Trophoblast cell (in vitro differentiated cells and primary cell): ENCODE results near the gene IGF2R.

Experiments used
- DNase-seq, 2 donors: peaks; one replicate each; pipeline ENCODE4 v3.0.0-alpha.2; 2016
- H2AFZ ChIP-seq: 2 replicates; pipeline ENCODE4 v1.6.1; 2013; ENCODE audit warnings: low read length, moderate library complexity, mild to moderate bottlenecking; ENCODE audit not compliant: insufficient read depth, poor library complexity
- H2AK5ac ChIP-seq: 2 replicates; pipeline ENCODE4 v1.6.1; 2013; ENCODE audit warnings: mild to moderate bottlenecking, low read length
- H2BK120ac ChIP-seq: 2 replicates; pipeline ENCODE4 v1.6.1; 2013; ENCODE audit warnings: low read length, mild to moderate bottlenecking, moderate library complexity; ENCODE audit not compliant: insufficient read depth, poor library complexity
- H2BK12ac ChIP-seq: 2 replicates; pipeline ENCODE4 v1.6.1; 2013; ENCODE audit warnings: mild to moderate bottlenecking, low read length, moderate library complexity
- H2BK5ac ChIP-seq: 2 replicates; pipeline ENCODE4 v1.6.1; 2013; ENCODE audit warnings: low read length, low read depth, moderate library complexity, mild to moderate bottlenecking; ENCODE audit not compliant: poor library complexity
- H3K14ac ChIP-seq: 2 replicates; pipeline ENCODE4 v1.6.1; 2013; ENCODE audit warnings: mild to moderate bottlenecking, low read length
- H3K18ac ChIP-seq: 2 replicates; pipeline ENCODE4 v1.6.1; 2013; ENCODE audit warnings: mild to moderate bottlenecking, low read length
- H3K23ac ChIP-seq: 2 replicates; pipeline ENCODE4 v1.6.1; 2013; ENCODE audit warnings: low read length
- H3K27ac ChIP-seq: 2 replicates; pipeline ENCODE4 v1.5.1; 2013; ENCODE audit warnings: low read depth, mild to moderate bottlenecking, inconsistent platforms, low read length, moderate library complexity
- H3K27me3 ChIP-seq: 2 replicates; pipeline ENCODE4 v1.6.1; 2013; ENCODE audit warnings: inconsistent platforms, mild to moderate bottlenecking, low read length, moderate library complexity; ENCODE audit not compliant: insufficient read depth
- H3K36me3 ChIP-seq, 2 experiments: 1 replicate in 1 of 2; 2 replicates in 1 of 2; pipeline ENCODE4 v1.6.1; 2013; ENCODE audit warnings: low read length in 2 of 2, mild to moderate bottlenecking in 2 of 2, moderate library complexity in 1 of 2; ENCODE audit not compliant: insufficient read depth in 2 of 2, control insufficient read depth in 1 of 2
- H3K4ac ChIP-seq: 2 replicates; pipeline ENCODE4 v1.6.1; 2013; ENCODE audit warnings: low read depth, mild to moderate bottlenecking, low read length, moderate library complexity
- H3K4me1 ChIP-seq, 2 experiments: 1 replicate in 1 of 2; 2 replicates in 1 of 2; pipeline ENCODE4 v1.6.1; 2013; ENCODE audit warnings: low read length in 2 of 2, mild to moderate bottlenecking in 2 of 2, moderate library complexity in 1 of 2; ENCODE audit not compliant: insufficient read depth in 2 of 2, control insufficient read depth in 1 of 2
- H3K4me2 ChIP-seq: 2 replicates; pipeline ENCODE4 v1.6.1; 2013; ENCODE audit warnings: inconsistent platforms, mild to moderate bottlenecking, low read length, moderate library complexity
- H3K4me3 ChIP-seq: 2 replicates; pipeline ENCODE4 v1.5.1; 2013; ENCODE audit warnings: mild to moderate bottlenecking, low read depth, low read length, inconsistent platforms
- H3K79me1 ChIP-seq: one replicate; pipeline ENCODE4 v1.6.1; 2013; ENCODE audit warnings: low read length
- H3K79me2 ChIP-seq: 2 replicates; pipeline ENCODE4 v1.6.1; 2013; ENCODE audit warnings: low read length, mild to moderate bottlenecking; ENCODE audit not compliant: control insufficient read depth, insufficient read depth, poor library complexity
- H3K9ac ChIP-seq: 2 replicates; pipeline ENCODE4 v1.6.1; 2013; ENCODE audit warnings: mild to moderate bottlenecking, low read length
- H3K9me3 ChIP-seq: 2 replicates; pipeline ENCODE4 v1.6.1; 2013; ENCODE audit warnings: low read depth, mild to moderate bottlenecking, control low read depth, inconsistent platforms, low read length; ENCODE audit not compliant: insufficient read depth
- H4K12ac ChIP-seq: 2 replicates; pipeline ENCODE4 v1.6.1; 2013; ENCODE audit warnings: low read depth, mild to moderate bottlenecking, low read length, moderate library complexity
- H4K8ac ChIP-seq: 2 replicates; pipeline ENCODE4 v1.6.1; 2013; ENCODE audit warnings: low read depth, mild to moderate bottlenecking, low read length, moderate library complexity
- H4K91ac ChIP-seq: one replicate; pipeline ENCODE4 v1.6.1; 2013; ENCODE audit warnings: low read depth, mild to moderate bottlenecking, low read length, moderate library complexity
- WGBS: extraction: QIAGEN DNeasy Blood & Tissue Kit; methylation state at CpG from one replicate; pipeline ENCODE4 v1.1.7; 2013; ENCODE audit warnings: missing lambda C conversion rate; ENCODE audit not compliant: insufficient read length, insufficient coverage; ENCODE audit errors: extremely low coverage; 5-methylcytosine and 5-hydroxymethylcytosine counted together

The IGF2R gene

DNA sequence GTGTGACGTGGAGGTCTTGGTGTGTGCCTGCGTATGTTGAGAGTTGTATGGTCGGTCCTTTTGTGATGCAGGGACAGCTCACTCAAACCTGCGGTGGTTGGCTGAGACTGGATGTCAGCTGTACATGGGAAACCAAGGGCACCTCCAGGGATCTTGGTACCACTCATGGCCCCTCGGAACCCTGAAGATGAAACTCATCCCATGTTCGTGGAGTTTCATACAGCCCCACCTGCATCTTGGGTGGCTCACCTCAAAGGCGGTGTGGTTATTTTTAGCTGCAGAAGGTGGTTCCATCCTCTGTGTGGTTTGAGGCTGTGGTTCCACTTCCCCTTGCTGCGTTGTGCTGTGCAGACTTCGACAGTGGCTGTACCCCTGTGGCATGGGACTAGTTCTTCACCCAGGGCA lies 100.2 kb downstream of the IGF2R start:
- Histone ChIP-seq H3K14ac (no peak overlapping the region), H4K12ac (no peak overlapping the region), H3K79me2 (no peaks in the 10 kb centered on the region), H2BK12ac (no peak overlapping the region), H4K8ac (no peak overlapping the region), H3K36me3 (peaks cover 68 to 80% of the 10 kb centered on the region in 2 experiments), H3K4me1 (no peaks in the 10 kb centered on the region), H3K4me3 (no peak overlapping the region), H4K91ac (no peak overlapping the region), H3K79me1 (no peaks in the 10 kb centered on the region), H2BK120ac (no peak overlapping the region), H2AK5ac (no peak overlapping the region), H3K9ac (peak overlapping the region; percentile 2), H2AFZ (no peak overlapping the region), H3K27ac (no peak overlapping the region), H3K18ac (no peak overlapping the region), H3K9me3 (peaks cover 1% of the 10 kb centered on the region), H3K23ac (no peak overlapping the region), H2BK5ac (no peak overlapping the region), H3K27me3 (no peaks in the 10 kb centered on the region), H3K4ac (no peak overlapping the region), H3K4me2 (no peak overlapping the region)
- DNase-seq: no peak
- WGBS: no CpG with 5 or more reads among the region's 9 CpGs

- H2BK5ac ChIP-seq: no peak overlapping the region
- H3K79me2 ChIP-seq: no peaks in the 10 kb centered on the region
- H3K27ac ChIP-seq: no peak overlapping the region
- H3K36me3 ChIP-seq: peaks cover 64 to 77% of the 10 kb centered on the region in 2 experiments
- no peak overlapping the region for H3K9ac ChIP-seq
- H4K91ac ChIP-seq: no peak overlapping the region
- no peak for DNase-seq
- H3K18ac ChIP-seq: no peak overlapping the region
- H2AFZ ChIP-seq: no peak overlapping the region
- H3K4ac ChIP-seq: no peak overlapping the region
- peaks cover 1% of the 10 kb centered on the region for H3K9me3 ChIP-seq
- no peak overlapping the region for H3K23ac ChIP-seq
- no peak overlapping the region for H3K4me2 ChIP-seq
- no peak overlapping the region for H3K4me3 ChIP-seq
- H2BK12ac ChIP-seq: no peak overlapping the region
- H4K12ac ChIP-seq: no peak overlapping the region
- no peaks in the 10 kb centered on the region for H3K79me1 ChIP-seq
- H4K8ac ChIP-seq: no peak overlapping the region
- no peaks in the 10 kb centered on the region for H3K4me1 ChIP-seq
- WGBS: no CpG with 5 or more reads among the region's 7 CpGs
- no peak overlapping the region for H3K14ac ChIP-seq
- H2BK120ac ChIP-seq: no peak overlapping the region
- no peak overlapping the region for H2AK5ac ChIP-seq
- no peaks in the 10 kb centered on the region for H3K27me3 ChIP-seq
These were observed 100.6 kb downstream of the IGF2R start for GRCh38 chr6:160069459-160069858.

GRCh38 chr6:160070427-160070826 lies 101.5 kb downstream of the IGF2R start:
- H2BK120ac ChIP-seq: no peak overlapping the region
- H3K79me2 ChIP-seq: no peaks in the 10 kb centered on the region
- H2BK5ac ChIP-seq: no peak overlapping the region
- no peak overlapping the region for H4K12ac ChIP-seq
- no peak overlapping the region for H3K4me3 ChIP-seq
- H2AFZ ChIP-seq: no peak overlapping the region
- H3K79me1 ChIP-seq: no peaks in the 10 kb centered on the region
- H3K4me2 ChIP-seq: no peak overlapping the region
- H4K8ac ChIP-seq: no peak overlapping the region
- H3K27me3 ChIP-seq: no peaks in the 10 kb centered on the region
- H3K14ac ChIP-seq: no peak overlapping the region
- H3K36me3 ChIP-seq: peaks cover 66 to 78% of the 10 kb centered on the region in 2 experiments
- WGBS: no CpG with 5 or more reads among the region's 11 CpGs
- no peak overlapping the region for H3K4ac ChIP-seq
- H3K9me3 ChIP-seq: no peaks in the 10 kb centered on the region
- no peak overlapping the region for H3K18ac ChIP-seq
- H3K23ac ChIP-seq: no peak overlapping the region
- no peak for DNase-seq
- no peak overlapping the region for H2AK5ac ChIP-seq
- no peak overlapping the region for H2BK12ac ChIP-seq
- H3K4me1 ChIP-seq: no peaks in the 10 kb centered on the region
- no peak overlapping the region for H4K91ac ChIP-seq
- no peak overlapping the region for H3K27ac ChIP-seq
- no peak overlapping the region for H3K9ac ChIP-seq

DNA sequence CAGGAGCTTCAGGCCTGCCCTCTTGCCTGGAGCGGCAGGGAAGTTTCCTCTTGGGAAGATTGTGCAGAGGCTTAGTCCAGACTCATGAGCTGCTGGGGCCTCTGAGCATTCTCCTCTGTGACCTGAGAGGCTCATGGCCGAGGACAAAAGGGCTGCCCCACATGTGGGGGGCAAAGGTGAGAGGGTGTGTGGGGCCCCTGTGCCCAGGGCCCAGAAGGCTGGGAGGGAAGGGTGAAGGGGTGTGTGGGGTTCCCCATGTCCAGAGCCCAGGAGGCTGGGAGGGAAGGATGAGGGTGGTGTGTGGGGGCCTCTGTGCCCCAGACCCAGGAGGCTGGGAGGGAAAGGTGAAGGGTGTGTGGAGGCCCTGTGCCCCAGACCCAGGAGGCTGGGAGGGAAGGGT lies 101.9 kb downstream of the IGF2R start:
- no peak overlapping the region for H2BK5ac ChIP-seq
- H3K36me3 ChIP-seq: peaks cover 68 to 80% of the 10 kb centered on the region in 2 experiments
- H3K14ac ChIP-seq: no peak overlapping the region
- H3K4me2 ChIP-seq: no peak overlapping the region
- no CpG with 5 or more reads among the region's 2 CpGs for whole genome bisulfite sequencing
- no peak overlapping the region for H3K9ac ChIP-seq
- H3K4me1 ChIP-seq: no peaks in the 10 kb centered on the region
- no peaks in the 10 kb centered on the region for H3K79me2 ChIP-seq
- H3K4ac ChIP-seq: no peak overlapping the region
- H4K12ac ChIP-seq: no peak overlapping the region
- no peak overlapping the region for H3K27ac ChIP-seq
- no peak overlapping the region for H2AFZ ChIP-seq
- no peaks in the 10 kb centered on the region for H3K79me1 ChIP-seq
- no peak overlapping the region for H3K18ac ChIP-seq
- no peaks in the 10 kb centered on the region for H3K9me3 ChIP-seq
- no peak overlapping the region for H2BK120ac ChIP-seq
- no peak overlapping the region for H3K4me3 ChIP-seq
- H2AK5ac ChIP-seq: no peak overlapping the region
- H4K8ac ChIP-seq: no peak overlapping the region
- no peak for DNase-seq
- H2BK12ac ChIP-seq: no peak overlapping the region
- H4K91ac ChIP-seq: no peak overlapping the region
- no peaks in the 10 kb centered on the region for H3K27me3 ChIP-seq
- H3K23ac ChIP-seq: no peak overlapping the region
